WTC11 (cell line): Measurements from ENCODE around the gene IFNA10. TPM values are rescaled to one million over a fixed set of nuclear protein-coding genes. Genes with fewer than 3 reads are reported as not detected.
A peak's percentile ranks its signal among the peaks of the same experiment; 100 is the strongest.
"Not testable (repeated sequence)": the region's sequence is repeated elsewhere in the genome, so short reads cannot be mapped to it uniquely, and the experiment has no call there.

ENCODE experiments used
- ATAC-seq: fragments of 200-7000 bp; cut with Tn5 transposase; 2 replicates; pipeline ENCODE4 v1.10.0; 2021; ENCODE audit warnings: mild to moderate bottlenecking, moderate library complexity
- CTCF ChIA-PET: fragments of 300-600 bp; sonication (Branson Sonifier 250); formaldehyde crosslinking; loops from one replicate; lab custom pipeline; 2021; ENCODE audit warnings: antibody characterized with exemption; lab: Charles Lee
- POLR2A ChIA-PET: fragments of 350-600 bp; sonication (Branson Sonifier 250); formaldehyde crosslinking; loops from one replicate; lab custom pipeline; 2021; ENCODE audit warnings: antibody characterized with exemption; lab: Charles Lee
- DNase-seq: peaks from one replicate; pipeline ENCODE4 v3.0.0; 2021; ENCODE audit warnings: low spot score
- H3K27ac Mint-ChIP-seq: 2 replicates; pipeline ENCODE4 v1.8.0; 2021; ENCODE audit warnings: mixed read lengths
- H3K27me3 Mint-ChIP-seq: 2 replicates; pipeline ENCODE4 v1.8.0; 2021; ENCODE audit warnings: low read depth, mild to moderate bottlenecking, moderate library complexity, mixed read lengths
- H3K36me3 Mint-ChIP-seq: 2 replicates; pipeline ENCODE4 v1.8.0; 2021; ENCODE audit warnings: mixed read lengths
- H3K4me1 Mint-ChIP-seq: 2 replicates; pipeline ENCODE4 v1.8.0; 2022; ENCODE audit warnings: mixed read lengths
- H3K4me3 Mint-ChIP-seq: 2 replicates; pipeline ENCODE4 v1.8.0; 2021; ENCODE audit warnings: mild to moderate bottlenecking, moderate library complexity, mixed read lengths
- H3K9me3 Mint-ChIP-seq: 2 replicates; pipeline ENCODE4 v1.8.0; 2021; ENCODE audit warnings: mixed read lengths
- ATF3 ChIP-seq: sonication (generic); formaldehyde crosslinking; conservative IDR thresholded peaks from 2 replicates; pipeline ENCODE4 v1.8.1; 2022; ENCODE audit warnings: mild to moderate bottlenecking, missing genetic modification reagents
- CBFB ChIP-seq: sonication (generic); formaldehyde crosslinking; IDR thresholded peaks from 2 replicates; pipeline ENCODE4 v1.8.1; 2022; ENCODE audit warnings: mild to moderate bottlenecking, low read depth, missing genetic modification reagents
- CTCF ChIP-seq: fragments of 200-600 bp; IDR thresholded peaks from 2 replicates; pipeline ENCODE4 v1.8.0; 2022; ENCODE audit warnings: antibody characterized with exemption
- FOXP1 ChIP-seq: sonication (generic); formaldehyde crosslinking; IDR thresholded peaks from 2 replicates; pipeline ENCODE4 v1.8.0; 2022; ENCODE audit warnings: missing genetic modification reagents, mild to moderate bottlenecking, moderate library complexity, borderline replicate concordance
- JAZF1 ChIP-seq: fragments of 250-450 bp; sonication (Bioruptor Pico); IDR thresholded peaks from 2 replicates; pipeline ENCODE4 v1.9.0; 2021; ENCODE audit warnings: moderate library complexity, mild to moderate bottlenecking, inconsistent platforms
- PRDM15 ChIP-seq: sonication (generic); formaldehyde crosslinking; IDR thresholded peaks from 2 replicates; pipeline ENCODE4 v1.8.0; 2022; ENCODE audit warnings: missing genetic modification reagents
- SP1 ChIP-seq: sonication (generic); formaldehyde crosslinking; conservative IDR thresholded peaks from 2 replicates; pipeline ENCODE4 v1.8.1; 2022; ENCODE audit warnings: missing genetic modification reagents
- STAT6 ChIP-seq: sonication (generic); formaldehyde crosslinking; conservative IDR thresholded peaks from 2 replicates; pipeline ENCODE4 v1.8.1; 2023; ENCODE audit warnings: mild to moderate bottlenecking, low read depth, missing genetic modification reagents, moderate library complexity
- TEAD4 ChIP-seq: sonication (generic); formaldehyde crosslinking; IDR thresholded peaks from 2 replicates; pipeline ENCODE4 v1.8.0; 2022; ENCODE audit warnings: mild to moderate bottlenecking, missing genetic modification reagents
- ZNF425 ChIP-seq: fragments of 250-450 bp; sonication (Bioruptor Pico); conservative IDR thresholded peaks from 2 replicates; pipeline ENCODE4 v1.9.0; 2021; ENCODE audit warnings: mild to moderate bottlenecking
- total RNA-seq: library from RNA; stranded (reverse); gene quantifications from 3 replicates; pipeline ENCODE4 v1.2.3, GENCODE V29; 2021

IFNA10 gene
- total RNA-seq, 1 experiment from 2014 or later = not detected

- TF ChIP-seq JAZF1 (CRISPR knock-in tag) (no peak), ZNF425 (no peak)
These were observed 21.2 kb upstream of the IFNA10 start, which contains the start of gene IFNA17 (continued) for GRCh38 chr9:21228122-21228521.

- H3K36me3 Mint-ChIP-seq, ATAC-seq, H3K4me3 Mint-ChIP-seq, DNase-seq, POLR2A ChIA-PET, H3K27ac Mint-ChIP-seq, H3K9me3 Mint-ChIP-seq, CTCF ChIA-PET, H3K4me1 Mint-ChIP-seq: not testable (repeated sequence)
- peaks cover 31% of the 10 kb centered on the region for H3K27me3 Mint-ChIP-seq
These were observed 10.3 kb upstream of the IFNA10 start, which contains the start of gene IFNA16 for GRCh38 chr9:21217211-21217610. Gene IFNA16 (minus strand): TSS chr9:21217311. CDS start chr9:21217305, 6 bp downstream.

GRCh38 chr9:21213411-21214326 lies 6.7 kb upstream of the IFNA10 start:
- CTCF ChIA-PET = interaction anchor here (0.6 to 2.1 kb wide), 8 partner anchors 16 to 735 kb away, joined by 3 to 25 read pairs (median 5); no protein-coding TSS in a partner anchor
- peak; percentile 31; the same call in 1 of the 2 replicates for TF ChIP-seq CTCF
- DNase-seq, H3K9me3 Mint-ChIP-seq, H3K4me3 Mint-ChIP-seq, H3K27me3 Mint-ChIP-seq, POLR2A ChIA-PET, H3K4me1 Mint-ChIP-seq, H3K36me3 Mint-ChIP-seq, H3K27ac Mint-ChIP-seq: not testable (repeated sequence)
- ATAC-seq = peak; percentile 76

- H3K27me3 Mint-ChIP-seq, CTCF ChIA-PET, DNase-seq, H3K9me3 Mint-ChIP-seq, H3K4me3 Mint-ChIP-seq, H3K36me3 Mint-ChIP-seq, POLR2A ChIA-PET, ATAC-seq, H3K4me1 Mint-ChIP-seq, H3K27ac Mint-ChIP-seq: not testable (repeated sequence)
These were observed 5.2 kb upstream of the IFNA10 start for GRCh38 chr9:21212160-21212559.

GRCh38 chr9:21210782-21211181 lies 3.8 kb upstream of the IFNA10 start:
- CTCF ChIA-PET = interaction anchor here (1.0 kb wide), 1 partner anchor 16 kb away, joined by 3 read pairs; no protein-coding TSS in a partner anchor

GRCh38 chr9:21210311-21210710 lies 3.4 kb upstream of the IFNA10 start:
- ChIA-PET CTCF (no interaction called here), POLR2A (no interaction called here)
- no peaks in the 10 kb centered on the region for H3K9me3 Mint-ChIP-seq
- TF ChIP-seq CBFB (no peak), SP1 (CRISPR knock-in tag) (no peak), FOXP1 (CRISPR knock-in tag) (no peak), STAT6 (no peak), PRDM15 (CRISPR knock-in tag) (no peak), ATF3 (no peak), JAZF1 (CRISPR knock-in tag) (no peak), TEAD4 (CRISPR knock-in tag) (no peak)

More at GRCh38 chr9:21210782-21211181, 3.8 kb upstream of the IFNA10 start:
- H3K27ac Mint-ChIP-seq, H3K9me3 Mint-ChIP-seq, H3K27me3 Mint-ChIP-seq, H3K4me1 Mint-ChIP-seq, H3K4me3 Mint-ChIP-seq, H3K36me3 Mint-ChIP-seq, POLR2A ChIA-PET, DNase-seq, ATAC-seq: not testable (repeated sequence)

More at GRCh38 chr9:21210311-21210710, 3.4 kb upstream of the IFNA10 start:
- Mint-ChIP-seq H3K36me3 (no peaks in the 10 kb centered on the region), H3K27me3 (peaks cover 5% of the 10 kb centered on the region; the same call in 1 of the 2 replicates), H3K4me3 (no peak overlapping the region), H3K4me1 (no peaks in the 10 kb centered on the region), H3K27ac (no peak overlapping the region)
- DNase-seq = no peak
- ATAC-seq = no peak
